Activated CD4-positive, alpha-beta T cell treated with anti-CD3 and anti-CD28 coated beads for 36 hours (primary cell): ENCODE measurements around the gene H2BW1. TPM values are rescaled to one million over a fixed set of nuclear protein-coding genes. Genes with fewer than 3 reads are reported as not detected.
"Not testable (repeated sequence)": the region's sequence is repeated elsewhere in the genome, so short reads cannot be mapped to it uniquely, and the experiment has no call there.

Experiments used
- ATAC-seq: fragments of 200-7000 bp; cut with Tn5 transposase; one replicate; pipeline ENCODE4 v1.10.0; 2021; ENCODE audit warnings: mild to moderate bottlenecking, moderate library complexity
- CTCF ChIA-PET: fragments of 350-600 bp; sonication (Branson Sonifier 250); formaldehyde crosslinking; loops from one replicate; lab custom pipeline; 2021; ENCODE audit warnings: antibody characterized with exemption; lab: Charles Lee
- POLR2A ChIA-PET: fragments of 350-600 bp; sonication (Branson Sonifier 250); formaldehyde crosslinking; loops from one replicate; lab custom pipeline; 2021; ENCODE audit warnings: antibody characterized with exemption, inconsistent platforms; lab: Charles Lee
- DNase-seq: peaks from one replicate; pipeline ENCODE4 v3.0.0-alpha.2; 2020
- H3K27ac Mint-ChIP-seq: one replicate; pipeline ENCODE4 v1.8.0; 2021; ENCODE audit warnings: mixed read lengths
- H3K27me3 Mint-ChIP-seq: one replicate; pipeline ENCODE4 v1.8.0; 2021; ENCODE audit warnings: mixed read lengths
- H3K36me3 Mint-ChIP-seq: one replicate; pipeline ENCODE4 v1.8.0; 2021; ENCODE audit warnings: low read depth, mixed read lengths
- H3K4me1 Mint-ChIP-seq: one replicate; pipeline ENCODE4 v1.8.0; 2021; ENCODE audit warnings: mixed read lengths
- H3K4me3 Mint-ChIP-seq: one replicate; pipeline ENCODE4 v1.8.0; 2021; ENCODE audit warnings: mild to moderate bottlenecking, moderate library complexity, mixed read lengths
- H3K9me3 Mint-ChIP-seq: one replicate; pipeline ENCODE4 v1.8.0; 2021; ENCODE audit warnings: low read depth, mixed read lengths
- intact Hi-C, 2 experiments: fragments of 100-400 bp; cut with DNase I in 1 of 2; cut with micrococcal nuclease in 1 of 2; formaldehyde crosslinking; loops; one replicate each; pipeline versions ENCODE4 v1.14.2 to v1.15.1; 2022 to 2024; cut with DNase I, micrococcal nuclease
- total RNA-seq, 2 experiments: library from RNA; stranded (reverse); gene quantifications; one replicate each; pipeline ENCODE4 v1.2.3, GENCODE V29; 2021

H2BW1 gene
- total RNA-seq, result not detected

DNA sequence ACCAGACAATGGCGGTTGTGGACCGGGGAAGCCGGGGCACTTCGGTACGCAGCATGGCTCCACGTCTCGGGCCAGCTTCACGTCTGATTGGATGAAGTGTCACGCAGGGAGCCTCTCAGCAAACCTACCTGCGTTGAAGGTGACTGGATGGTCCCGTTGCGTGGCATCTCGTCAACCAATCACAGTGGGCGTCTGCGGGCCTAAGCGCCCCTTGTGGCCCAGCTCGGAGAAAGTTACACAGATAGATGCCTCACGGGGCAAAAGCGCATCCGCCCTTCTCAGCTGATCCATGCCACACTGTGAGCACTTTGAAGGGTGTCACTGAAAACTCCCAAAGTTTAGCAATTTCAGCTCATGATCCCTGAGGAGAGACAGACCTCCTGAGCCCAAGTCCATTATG is at the start of gene H2BW1:
Gene H2BW1 (minus strand): TSS at position 103 of the 400 bp plus-strand sequence. CDS start 132 bp downstream, outside the sequence.
- Mint-ChIP-seq H3K4me3 (no peak within 1 kb of the TSS), H3K4me1 (no peaks in the 10 kb centered on the region), H3K27ac (no peak within 1 kb of the TSS), H3K9me3 (no peaks in the 10 kb centered on the region), H3K27me3 (peaks cover 3% of the 10 kb centered on the region), H3K36me3 (no peaks in the 10 kb centered on the region)
- ATAC-seq (no peak), DNase-seq (no peak)
- ChIA-PET POLR2A (no interaction called here), CTCF (no interaction called here)
- intact Hi-C loops, result no loop called here

DNA sequence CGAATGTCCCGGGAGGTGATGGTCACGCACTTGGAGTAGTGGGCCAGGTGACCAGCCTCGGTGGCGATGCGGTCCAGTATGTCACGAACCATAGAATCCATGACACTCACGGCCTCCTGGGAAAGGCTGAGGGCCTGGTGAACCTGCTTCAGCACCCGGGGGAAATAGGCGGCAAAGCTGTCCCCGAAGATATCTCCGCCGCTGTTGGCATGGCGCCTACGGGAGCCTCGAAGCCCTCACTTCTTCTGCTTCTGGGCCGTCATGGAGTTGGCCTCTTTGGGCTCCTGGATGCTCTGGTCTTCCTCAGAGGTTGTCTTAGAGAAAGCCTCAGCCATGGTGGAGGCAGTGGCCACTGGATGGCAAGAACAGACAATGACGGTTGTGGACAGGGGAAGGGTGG is 49.1 kb upstream of the H2BW1 start:
- H3K9me3 Mint-ChIP-seq, DNase-seq, H3K4me3 Mint-ChIP-seq, H3K27ac Mint-ChIP-seq, H3K4me1 Mint-ChIP-seq, ATAC-seq, CTCF ChIA-PET, intact Hi-C loops, H3K36me3 Mint-ChIP-seq, H3K27me3 Mint-ChIP-seq, POLR2A ChIA-PET: not testable (repeated sequence)

GRCh38 chrX:104054956-104055355 is 41.4 kb upstream of the H2BW1 start:
- H3K27me3 Mint-ChIP-seq, intact Hi-C loops, H3K9me3 Mint-ChIP-seq, H3K36me3 Mint-ChIP-seq, POLR2A ChIA-PET, H3K27ac Mint-ChIP-seq, CTCF ChIA-PET, H3K4me3 Mint-ChIP-seq, ATAC-seq, H3K4me1 Mint-ChIP-seq, DNase-seq: not testable (repeated sequence)

- H3K4me3 Mint-ChIP-seq, result no peak overlapping the region
- H3K36me3 Mint-ChIP-seq, result no peaks in the 10 kb centered on the region
- no peaks in the 10 kb centered on the region for H3K4me1 Mint-ChIP-seq
- peaks cover 8% of the 10 kb centered on the region for H3K27me3 Mint-ChIP-seq
- H3K9me3 Mint-ChIP-seq, result no peaks in the 10 kb centered on the region
- CTCF ChIA-PET, result no interaction called here
- ATAC-seq (no peak), DNase-seq (no peak)
- POLR2A ChIA-PET, result no interaction called here
- no peak overlapping the region for H3K27ac Mint-ChIP-seq
- intact Hi-C loops, result no loop called here
Measured at GRCh38 chrX:104047171-104047570, 33.7 kb upstream of the H2BW1 start.

GRCh38 chrX:104045642-104046041 is 32.1 kb upstream of the H2BW1 start:
- Mint-ChIP-seq H3K4me1 (no peaks in the 10 kb centered on the region), H3K9me3 (no peaks in the 10 kb centered on the region), H3K4me3 (no peak overlapping the region), H3K27me3 (peaks cover 10% of the 10 kb centered on the region), H3K27ac (no peak overlapping the region), H3K36me3 (no peaks in the 10 kb centered on the region)
- DNase-seq, result no peak
- no peak for ATAC-seq
- ChIA-PET CTCF (interaction anchor here (0.6 kb wide), 1 partner anchor 302 kb away, joined by 3 read pairs; no protein-coding TSS in a partner anchor), POLR2A (no interaction called here)
- intact Hi-C loops, result no loop called here

- ATAC-seq (no peak), DNase-seq (no peak)
- CTCF ChIA-PET, result no interaction called here
- Mint-ChIP-seq H3K27ac (no peak overlapping the region), H3K4me3 (no peak overlapping the region), H3K4me1 (no peaks in the 10 kb centered on the region), H3K27me3 (peaks cover 12% of the 10 kb centered on the region), H3K9me3 (no peaks in the 10 kb centered on the region), H3K36me3 (no peaks in the 10 kb centered on the region)
- POLR2A ChIA-PET, result no interaction called here
- intact Hi-C loops, result no loop called here
Measured at GRCh38 chrX:104041003-104041402, 27.5 kb upstream of the H2BW1 start.

DNA sequence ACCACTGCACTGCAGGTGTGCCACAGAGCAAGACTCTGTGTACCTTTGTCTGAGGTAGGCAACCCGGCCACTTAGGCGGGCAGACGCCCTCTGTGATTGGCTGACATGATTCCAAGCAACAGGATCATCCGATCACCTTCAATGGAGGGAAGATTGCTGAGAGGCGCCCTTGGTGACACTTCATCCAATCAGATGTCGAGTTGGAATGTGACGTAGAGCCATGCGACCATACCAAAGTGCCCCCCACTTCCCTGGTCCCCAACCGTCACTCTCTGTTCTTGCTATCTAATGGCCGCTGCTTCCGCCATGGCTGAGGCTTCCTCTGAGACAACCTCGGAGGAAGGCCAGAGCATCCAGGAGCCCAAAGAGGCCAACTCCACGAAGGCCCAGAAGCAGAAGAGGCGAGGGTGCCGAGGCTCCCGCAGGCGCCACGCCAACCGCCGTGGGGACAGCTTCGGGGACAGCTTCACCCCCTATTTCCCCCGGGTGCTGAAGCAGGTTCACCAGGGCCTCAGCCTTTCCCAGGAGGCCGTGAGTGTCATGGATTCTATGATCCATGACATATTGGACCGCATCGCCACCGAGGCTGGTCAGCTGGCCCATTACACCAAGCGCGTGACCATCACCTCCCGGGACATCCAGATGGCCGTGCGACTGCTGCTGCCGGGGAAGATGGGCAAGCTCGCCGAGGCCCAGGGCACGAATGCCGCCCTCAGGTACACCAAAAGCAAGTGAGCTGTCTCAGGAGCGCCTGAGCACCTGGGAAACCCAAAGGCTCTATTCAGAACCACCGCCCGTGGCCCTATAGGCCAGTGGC is 26.4 kb upstream of the H2BW1 start, which contains the start of gene H2BW2:
Gene H2BW2 (plus strand): TSS at position 268 of the 817 bp plus-strand sequence. CDS start 39 bp downstream, at position 307.
- H3K27me3 Mint-ChIP-seq, result peaks cover 16% of the 10 kb centered on the region
- H3K27ac Mint-ChIP-seq, result no peak within 1 kb of the TSS
- H3K36me3 Mint-ChIP-seq, result no peaks in the 10 kb centered on the region
- no peaks in the 10 kb centered on the region for H3K4me1 Mint-ChIP-seq
- no peak within 1 kb of the TSS for H3K4me3 Mint-ChIP-seq
- ChIA-PET POLR2A (no interaction called here), CTCF (no interaction called here)
- intact Hi-C loops, result no loop called here
- no peaks in the 10 kb centered on the region for H3K9me3 Mint-ChIP-seq
- no peak for DNase-seq
- no peak for ATAC-seq

- H3K9me3 Mint-ChIP-seq, result no peaks in the 10 kb centered on the region
- peaks cover 2% of the 10 kb centered on the region for H3K27me3 Mint-ChIP-seq
- intact Hi-C loops, result no loop called here
- no peaks in the 10 kb centered on the region for H3K4me1 Mint-ChIP-seq
- ATAC-seq (no peak), DNase-seq (no peak)
- ChIA-PET POLR2A (no interaction called here), CTCF (no interaction called here)
- no peak overlapping the region for H3K27ac Mint-ChIP-seq
- H3K36me3 Mint-ChIP-seq, result no peaks in the 10 kb centered on the region
- no peak overlapping the region for H3K4me3 Mint-ChIP-seq
Measured at GRCh38 chrX:104018126-104018525, 4.6 kb upstream of the H2BW1 start.

- ATAC-seq, DNase-seq, CTCF ChIA-PET, H3K36me3 Mint-ChIP-seq, H3K9me3 Mint-ChIP-seq, POLR2A ChIA-PET, H3K4me1 Mint-ChIP-seq, H3K4me3 Mint-ChIP-seq, intact Hi-C loops, H3K27me3 Mint-ChIP-seq, H3K27ac Mint-ChIP-seq: not testable (repeated sequence)
Measured at GRCh38 chrX:104015576-104015975, 2.1 kb upstream of the H2BW1 start.

DNA sequence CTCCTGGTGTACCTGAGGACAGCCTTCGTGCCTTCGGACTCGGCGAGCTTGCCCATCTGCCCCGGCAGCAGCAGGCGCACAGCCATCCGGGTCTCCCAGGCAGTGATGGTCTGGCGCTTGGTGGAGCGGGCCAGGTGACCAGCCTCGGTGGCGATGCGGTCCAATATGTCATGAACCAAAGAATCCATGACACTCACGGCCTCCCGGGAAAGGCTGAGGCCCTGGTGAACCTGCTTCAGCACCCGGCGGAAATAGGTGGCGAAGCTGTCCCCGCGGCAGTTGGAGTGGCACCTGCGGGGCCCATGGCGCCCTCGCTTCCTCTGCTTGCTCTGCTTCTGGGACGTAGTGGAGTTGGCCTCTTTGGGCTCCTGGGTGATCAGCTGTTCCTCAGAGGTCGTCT is 350 bp downstream of the H2BW1 start:
- ChIA-PET POLR2A (no interaction called here), CTCF (no interaction called here)
- Mint-ChIP-seq H3K9me3 (no peaks in the 10 kb centered on the region), H3K4me1 (no peaks in the 10 kb centered on the region), H3K36me3 (no peaks in the 10 kb centered on the region), H3K27ac (no peak overlapping the region), H3K27me3 (peaks cover 3% of the 10 kb centered on the region), H3K4me3 (no peak overlapping the region)
- intact Hi-C loops, result no loop called here
- ATAC-seq (no peak), DNase-seq (no peak)

DNA sequence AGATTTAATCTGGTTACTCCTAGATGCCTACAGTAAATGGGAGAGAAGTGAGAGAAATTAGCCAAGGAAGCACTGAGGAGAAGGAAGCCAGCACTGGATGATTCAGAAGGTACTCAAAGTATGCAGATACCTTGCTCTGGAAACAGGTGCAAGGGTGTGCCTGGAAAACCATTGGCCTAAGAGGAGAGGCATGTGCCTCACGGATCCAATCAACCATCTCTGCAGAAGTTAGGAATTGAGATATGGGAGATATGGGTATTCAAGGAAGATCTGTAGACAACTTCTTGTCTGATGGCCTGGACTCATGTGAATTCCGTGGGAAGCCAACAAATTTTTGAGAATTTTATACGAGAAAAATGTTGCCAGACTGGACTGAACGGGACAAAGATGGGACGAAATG is 4.7 kb downstream of the H2BW1 start:
- Mint-ChIP-seq H3K27ac (no peak overlapping the region), H3K4me1 (no peaks in the 10 kb centered on the region), H3K4me3 (no peak overlapping the region), H3K9me3 (no peaks in the 10 kb centered on the region), H3K27me3 (peaks cover 3% of the 10 kb centered on the region), H3K36me3 (no peaks in the 10 kb centered on the region)
- ChIA-PET POLR2A (no interaction called here), CTCF (no interaction called here)
- DNase-seq (no peak), ATAC-seq (no peak)
- intact Hi-C loops, result no loop called here

- CTCF ChIA-PET, result interaction anchor here (0.7 kb wide), 1 partner anchor 221 kb away, joined by 3 read pairs; no protein-coding TSS in a partner anchor
- DNase-seq (no peak), ATAC-seq (no peak)
- Mint-ChIP-seq H3K36me3 (no peaks in the 10 kb centered on the region), H3K27me3 (peaks cover 7% of the 10 kb centered on the region), H3K9me3 (no peaks in the 10 kb centered on the region), H3K4me3 (no peak overlapping the region), H3K27ac (no peak overlapping the region), H3K4me1 (no peaks in the 10 kb centered on the region)
- POLR2A ChIA-PET, result no interaction called here
- intact Hi-C loops, result no loop called here
Measured at GRCh38 chrX:103999234-103999633, 14.3 kb downstream of the H2BW1 start.
